Left lung (tissue), 10 donors: Measurements from ENCODE around the gene DRICH1. TPM values are rescaled to one million over a fixed set of nuclear protein-coding genes. Genes with fewer than 3 reads are reported as not detected.

Experiments
- ATAC-seq: fragments of 200-7000 bp; cut with Tn5 transposase; one replicate; pipeline ENCODE4 v1.9.1; 2020; ENCODE audit warnings: moderate library complexity
- DNase-seq, 4 donors: peaks; one replicate each; pipeline ENCODE4 v3.0.0-alpha.2; 2013 to 2020
- H3K27ac ChIP-seq, 2 donors: fragments of 200-600 bp; sonication (generic) in 1 of 2; one replicate each; pipeline versions ENCODE4 v1.5.0 to v1.8.0; 2020 to 2021
- H3K27me3 ChIP-seq, 2 donors: fragments of 200-600 bp; sonication (generic) in 1 of 2; one replicate each; pipeline versions ENCODE4 v1.5.0 to v1.8.0; 2020 to 2021
- H3K36me3 ChIP-seq, 2 donors: fragments of 200-600 bp; sonication (generic) in 1 of 2; one replicate each; pipeline versions ENCODE4 v1.5.0 to v1.8.0; 2020 to 2021
- H3K4me1 ChIP-seq, 2 donors: fragments of 200-600 bp; one replicate each; pipeline ENCODE4 v1.8.0; 2021
- H3K4me3 ChIP-seq, 2 donors: fragments of 200-600 bp; sonication (generic) in 1 of 2; one replicate each; pipeline versions ENCODE4 v1.5.0 to v1.8.0; 2020 to 2021; ENCODE audit warnings: mild to moderate bottlenecking in 1 of 2
- H3K9me3 ChIP-seq, 2 donors: fragments of 200-600 bp; sonication (generic) in 1 of 2; one replicate each; pipeline versions ENCODE4 v1.5.0 to v1.8.0; 2020 to 2021
- CTCF ChIP-seq, 2 donors: fragments of 200-600 bp; sonication (generic) in 1 of 2; IDR thresholded peaks; one replicate each; pipeline versions ENCODE4 v1.5.0 to v1.8.0; 2021; ENCODE audit warnings: antibody characterized with exemption in 2 of 2
- intact Hi-C, 2 donors: fragments of 100-400 bp; cut with DNase I; formaldehyde crosslinking; loops; one replicate each; pipeline versions ENCODE4 v1.11.2 to v1.14.2; 2022
- polyA plus RNA-seq, 6 donors: library from polyadenylated mRNA; unstranded; fragments of 120-200 nt; gene quantifications; one replicate each; pipeline ENCODE4 v1.2.1, GENCODE V29; 2013; ENCODE audit not compliant: insufficient read length in 6 of 6
- total RNA-seq, 2 donors: library from RNA; stranded (reverse); fragmentation: NEBNext Ultra II Directional; extraction: Animal tissue kit (Norgen Biotek cat#: 25700); gene quantifications; one replicate each; pipeline ENCODE4 v1.2.1, GENCODE V29; 2021
- donor health status: DM: no; HTN: yes; CAD: no.
- donor health status: DM: no; HTN: no; CAD: no.

Gene DRICH1
- total and polyA plus RNA-seq, 8 donors, result 0.70 to 5.8 (median 2.9) TPM

GRCh38 chr22:23621082-23621780, 10.9 kb downstream of the DRICH1 start:
- Histone ChIP-seq H3K9me3 (no peaks in the 10 kb centered on the region), H3K27me3 (no peaks in the 10 kb centered on the region), H3K4me3 (no peak overlapping the region), H3K36me3 (peaks cover 0 to 8% of the 10 kb centered on the region in 2 donors), H3K4me1 (no peaks in the 10 kb centered on the region), H3K27ac (no peak overlapping the region)
- TF ChIP-seq CTCF (IDR thresholded peaks at IDR 0.05), result no peak
- ATAC-seq, result no peak
- no peak for DNase-seq
- intact Hi-C loops, result no loop called here

GRCh38 chr22:23613193-23613972, 18.7 kb downstream of the DRICH1 start:
- H3K9me3 ChIP-seq, result no peaks in the 10 kb centered on the region

GRCh38 chr22:23609983-23610781, 21.9 kb downstream of the DRICH1 start:
- ATAC-seq (no peak), DNase-seq (no peak)
- intact Hi-C loops, result no loop called here
- Histone ChIP-seq H3K9me3 (no peaks in the 10 kb centered on the region), H3K36me3 (no peaks in the 10 kb centered on the region), H3K4me1 (no peaks in the 10 kb centered on the region), H3K27me3 (no peaks in the 10 kb centered on the region), H3K27ac (no peak overlapping the region), H3K4me3 (no peak overlapping the region)
- TF ChIP-seq CTCF (IDR thresholded peaks at IDR 0.05), result no peak

More at GRCh38 chr22:23613193-23613972, 18.7 kb downstream of the DRICH1 start:
- no peak overlapping the region for H3K4me3 ChIP-seq
- H3K36me3 ChIP-seq, result no peaks in the 10 kb centered on the region
- intact Hi-C loops, result no loop called here
- no peak for DNase-seq
- no peak for TF ChIP-seq CTCF (IDR thresholded peaks at IDR 0.05)
- H3K27me3 ChIP-seq, result no peaks in the 10 kb centered on the region
- no peak for ATAC-seq
- no peaks in the 10 kb centered on the region for H3K4me1 ChIP-seq
- no peak overlapping the region for H3K27ac ChIP-seq

DNA sequence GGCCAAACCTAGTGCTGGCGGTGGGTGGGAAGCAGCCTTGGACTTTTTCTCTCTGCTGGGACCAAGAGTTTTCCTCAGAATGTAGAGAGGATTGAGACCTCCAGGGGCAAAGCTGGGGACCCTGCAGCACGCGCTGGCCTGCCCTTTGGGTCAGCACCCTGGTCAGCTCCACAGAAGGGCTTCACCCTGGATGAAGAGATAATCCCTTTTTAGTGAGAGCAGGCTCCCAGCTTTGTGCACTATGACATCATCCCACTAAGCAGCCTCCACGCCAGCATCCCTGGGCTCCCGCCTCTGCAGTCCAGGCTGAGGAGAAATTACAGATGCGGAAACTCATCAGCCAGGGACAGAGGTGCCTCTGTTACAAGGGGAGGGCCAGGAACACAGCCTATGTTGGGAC, 23.5 kb downstream of the DRICH1 start:
- H3K4me3 ChIP-seq, result no peak overlapping the region
- no peaks in the 10 kb centered on the region for H3K27me3 ChIP-seq
- H3K9me3 ChIP-seq, result no peaks in the 10 kb centered on the region
- no peak for TF ChIP-seq CTCF (IDR thresholded peaks at IDR 0.05)
- ATAC-seq (peak; percentile 17), DNase-seq (peak in 1 of 4 donors; percentile 9)
- H3K27ac ChIP-seq, result no peak overlapping the region
- no peaks in the 10 kb centered on the region for H3K4me1 ChIP-seq
- H3K36me3 ChIP-seq, result no peaks in the 10 kb centered on the region
- intact Hi-C loops, result no loop called here
